GM19324 (cell line): ENCODE data around the gene FBXL7.

Source experiments
- ATAC-seq: cut with Tn5 transposase; IDR thresholded peaks from one replicate; pipeline ENCODE4 v1.9.1; 2021; ENCODE audit warnings: mild to moderate bottlenecking, moderate library complexity; ENCODE audit not compliant: unreplicated experiment, low FRiP score

The FBXL7 gene

DNA sequence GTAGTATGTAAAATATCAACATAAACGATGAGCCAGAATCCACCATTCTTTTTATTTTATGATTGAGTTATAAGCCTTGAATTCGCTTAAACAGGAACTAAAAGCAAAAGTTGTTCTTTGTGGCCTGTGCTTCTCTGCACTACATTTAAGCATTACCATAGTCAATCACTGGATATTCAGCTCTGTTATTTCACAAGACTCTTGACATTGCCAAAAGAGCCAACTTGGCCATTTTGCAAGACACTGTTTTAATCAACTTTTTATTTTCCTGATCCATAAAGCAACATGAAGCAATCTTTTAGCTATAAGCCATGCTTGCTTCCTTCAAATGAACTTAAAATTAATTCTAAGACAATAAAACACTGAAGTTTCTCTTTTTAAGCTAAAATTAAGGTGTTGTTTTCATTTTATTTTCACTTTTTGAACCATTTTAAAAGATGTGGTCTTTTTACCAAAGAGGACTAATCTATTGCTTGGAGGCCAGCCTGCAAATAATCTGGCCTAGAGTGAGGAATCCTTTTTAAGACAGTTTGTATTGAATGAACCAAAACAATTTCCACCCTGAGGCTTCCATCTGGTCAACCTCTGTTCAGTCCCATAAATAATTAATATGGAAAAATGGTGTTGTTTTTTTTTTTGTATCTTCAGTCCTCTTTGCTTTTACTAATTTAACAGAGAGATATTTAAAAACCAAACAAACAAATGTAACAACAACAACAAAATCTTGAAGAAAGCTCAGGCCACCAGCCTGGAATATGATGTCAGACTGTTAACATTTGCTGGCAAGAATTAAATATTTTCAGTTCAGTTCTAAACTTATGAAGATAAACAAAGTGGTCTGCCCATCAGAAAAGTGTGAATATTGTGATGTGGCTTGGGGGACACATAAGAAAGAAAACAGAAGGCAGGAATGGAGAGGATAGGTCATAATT is 405.2 kb downstream of the FBXL7 start:
- ATAC-seq: no peak

- ATAC-seq: no peak
Observed at GRCh38 chr5:15914638-15915037, 414.7 kb downstream of the FBXL7 start.

DNA sequence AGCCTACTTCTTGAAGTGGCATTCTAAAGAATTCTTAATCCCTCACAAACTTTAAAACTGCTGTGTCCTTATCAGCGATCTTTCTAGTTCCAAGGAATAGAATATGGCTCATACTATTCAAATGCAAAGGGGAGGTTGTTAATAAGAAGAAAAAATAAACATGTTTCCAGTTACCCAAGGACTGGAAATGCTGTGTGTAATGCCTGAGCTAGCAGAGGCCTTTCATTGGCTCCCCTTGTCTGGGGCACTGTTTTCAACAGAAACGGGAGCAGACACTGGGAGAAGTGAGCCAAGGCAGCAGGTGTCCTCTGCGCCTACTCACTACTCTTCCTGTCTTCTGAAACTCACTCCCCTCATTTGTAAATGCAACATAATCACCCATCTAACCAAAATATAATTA is 426.6 kb downstream of the FBXL7 start:
- ATAC-seq: no peak

- ATAC-seq: no peak
Observed at GRCh38 chr5:15927710-15928380, 427.9 kb downstream of the FBXL7 start.

DNA sequence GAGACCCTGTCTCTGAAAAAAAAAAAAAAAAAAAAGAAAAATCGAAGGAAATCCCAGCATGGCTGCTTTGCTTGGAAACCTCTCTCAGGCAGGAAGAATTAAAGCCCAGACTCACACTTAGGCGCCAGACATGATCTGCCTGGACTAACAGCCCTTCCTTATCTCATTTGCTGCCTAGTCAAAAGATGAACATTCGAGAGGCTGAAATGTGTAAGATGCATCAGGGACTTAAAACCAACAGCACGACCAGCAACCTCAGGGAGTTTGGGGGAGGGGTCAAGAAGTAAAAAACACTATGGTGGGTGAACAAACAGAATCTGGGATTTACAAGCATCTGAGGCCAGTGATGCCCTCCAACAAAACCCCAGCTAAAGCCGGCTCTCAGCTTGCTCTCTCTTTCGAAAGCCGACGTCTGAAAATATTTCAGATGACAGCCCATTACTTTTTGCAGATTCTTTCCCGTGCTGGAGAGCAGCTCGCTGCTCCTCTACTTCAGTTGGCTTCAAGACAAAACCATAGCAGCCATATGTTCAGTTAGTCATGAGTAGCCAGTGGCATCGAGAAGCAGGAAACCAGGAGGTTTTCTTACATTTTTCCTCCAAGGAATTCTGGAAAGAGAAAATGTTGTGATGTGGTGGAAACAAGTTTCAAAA is 429.8 kb downstream of the FBXL7 start:
- ATAC-seq: no peak

GRCh38 chr5:15932066-15932465 is 432.1 kb downstream of the FBXL7 start:
- no peak for ATAC-seq

DNA sequence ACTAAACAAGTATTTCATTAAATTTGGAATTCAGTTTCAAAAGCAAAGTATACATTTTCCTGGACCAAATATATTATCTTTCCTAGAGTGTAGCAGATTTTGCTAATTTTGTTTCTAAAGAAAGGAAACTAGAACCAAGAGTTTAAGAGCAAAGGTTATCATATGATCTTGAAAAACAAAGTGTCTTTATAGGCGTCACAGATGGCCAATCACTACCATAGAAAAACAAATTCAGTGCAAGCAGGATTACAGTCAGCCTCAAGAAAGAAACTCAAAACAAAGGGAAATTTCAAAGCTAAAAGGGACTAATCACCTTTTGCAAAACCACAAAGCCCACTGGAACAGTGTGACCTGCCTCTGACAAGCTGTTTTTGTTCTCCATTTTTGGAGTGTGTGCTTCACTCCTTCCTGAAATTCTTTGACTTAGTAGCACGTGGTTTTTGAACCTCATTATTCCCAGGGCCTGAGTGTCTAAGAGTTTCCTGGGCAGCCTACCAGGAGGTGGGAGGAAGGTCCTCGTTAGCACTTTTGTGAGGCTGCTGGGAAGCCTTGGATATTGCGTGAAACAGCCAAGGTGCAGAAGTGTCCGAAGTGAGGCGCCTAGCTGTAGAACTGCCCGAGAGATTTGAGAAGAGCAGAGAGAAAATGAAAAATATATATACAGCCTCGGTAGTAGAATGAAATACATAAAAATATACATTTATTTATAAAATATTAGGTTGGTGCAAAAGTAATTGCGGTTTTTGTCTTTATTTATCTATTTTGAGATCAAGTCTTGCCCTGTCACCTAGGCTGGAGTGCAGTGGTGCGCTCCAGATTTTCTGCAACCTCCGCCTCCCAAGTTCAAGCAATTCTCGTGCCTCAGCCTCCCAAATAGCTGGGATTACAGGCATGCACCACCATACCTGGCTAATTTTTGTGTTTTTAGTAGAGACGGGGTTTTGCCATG is 433.6 kb downstream of the FBXL7 start:
- no peak for ATAC-seq

DNA sequence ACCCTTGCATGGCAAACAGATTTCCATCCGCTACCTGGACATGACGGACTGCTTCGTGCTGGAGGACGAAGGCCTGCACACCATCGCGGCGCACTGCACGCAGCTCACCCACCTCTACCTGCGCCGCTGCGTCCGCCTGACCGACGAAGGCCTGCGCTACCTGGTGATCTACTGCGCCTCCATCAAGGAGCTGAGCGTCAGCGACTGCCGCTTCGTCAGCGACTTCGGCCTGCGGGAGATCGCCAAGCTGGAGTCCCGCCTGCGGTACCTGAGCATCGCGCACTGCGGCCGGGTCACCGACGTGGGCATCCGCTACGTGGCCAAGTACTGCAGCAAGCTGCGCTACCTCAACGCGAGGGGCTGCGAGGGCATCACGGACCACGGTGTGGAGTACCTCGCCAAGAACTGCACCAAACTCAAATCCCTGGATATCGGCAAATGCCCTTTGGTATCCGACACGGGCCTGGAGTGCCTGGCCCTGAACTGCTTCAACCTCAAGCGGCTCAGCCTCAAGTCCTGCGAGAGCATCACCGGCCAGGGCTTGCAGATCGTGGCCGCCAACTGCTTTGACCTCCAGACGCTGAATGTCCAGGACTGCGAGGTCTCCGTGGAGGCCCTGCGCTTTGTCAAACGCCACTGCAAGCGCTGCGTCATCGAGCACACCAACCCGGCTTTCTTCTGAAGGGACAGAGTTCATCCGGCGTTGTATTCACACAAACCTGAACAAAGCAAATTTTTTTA is 436.7 kb downstream of the FBXL7 start:
- no peak for ATAC-seq

DNA sequence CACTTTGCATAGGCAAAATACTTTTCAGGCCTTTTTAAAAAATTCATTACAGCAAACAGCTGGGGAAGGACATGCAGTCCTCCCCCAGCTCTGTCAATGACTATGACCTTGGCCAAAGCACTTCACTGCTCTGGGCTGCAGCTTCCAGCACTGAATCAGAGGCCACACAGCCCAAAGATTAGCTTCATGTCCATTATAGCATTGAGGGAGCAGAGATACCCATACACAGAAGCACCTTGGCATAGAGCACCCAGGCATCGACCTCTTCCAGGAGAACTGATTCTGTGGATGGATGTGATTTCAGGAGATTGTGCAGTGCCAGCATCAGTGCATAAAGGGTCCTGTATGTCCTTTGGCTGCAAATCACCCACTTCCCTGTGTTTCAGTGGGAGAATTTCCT is 437.7 kb downstream of the FBXL7 start:
- no peak for ATAC-seq

DNA sequence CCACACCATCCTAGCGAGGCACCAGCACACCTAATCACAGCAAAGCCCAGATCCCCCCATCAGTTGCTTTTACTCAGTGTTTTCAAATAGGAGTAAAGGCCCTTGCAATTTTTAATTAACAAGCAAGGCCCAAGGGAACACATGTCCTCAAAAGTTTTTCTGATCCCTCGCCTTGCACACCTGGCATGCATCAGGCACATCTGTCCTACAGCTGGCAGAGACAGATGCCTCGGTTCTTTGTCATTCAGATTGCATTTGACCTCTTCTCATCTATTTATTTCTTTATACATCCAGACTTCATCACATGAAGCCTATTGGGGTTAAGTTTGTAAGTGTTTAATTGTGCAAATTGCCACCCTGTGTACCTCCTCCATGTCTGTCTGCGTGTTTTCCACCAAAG is 438.2 kb downstream of the FBXL7 start:
- ATAC-seq: no peak

GRCh38 chr5:15938961-15939360 is 439.0 kb downstream of the FBXL7 start:
- ATAC-seq: no peak

DNA sequence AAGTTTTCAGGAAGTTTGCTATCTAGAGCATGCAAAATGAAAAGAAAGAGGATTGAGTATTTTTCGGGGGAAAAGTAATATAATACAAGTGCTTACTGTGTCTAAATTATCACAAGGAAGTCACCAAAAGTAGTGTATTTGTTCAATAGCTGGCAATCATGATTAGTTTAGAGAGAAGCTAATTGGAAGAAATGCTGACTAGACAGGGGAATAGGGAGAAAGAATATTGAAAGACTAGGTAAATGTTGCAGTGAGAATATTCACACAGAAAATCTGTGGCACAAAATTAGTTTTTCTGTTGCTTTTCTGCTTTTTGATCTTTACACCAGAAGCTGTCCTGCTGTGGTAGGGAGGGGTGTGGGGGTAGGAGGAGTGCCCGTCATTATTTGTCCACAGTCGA is 440.9 kb downstream of the FBXL7 start:
- ATAC-seq: no peak

DNA sequence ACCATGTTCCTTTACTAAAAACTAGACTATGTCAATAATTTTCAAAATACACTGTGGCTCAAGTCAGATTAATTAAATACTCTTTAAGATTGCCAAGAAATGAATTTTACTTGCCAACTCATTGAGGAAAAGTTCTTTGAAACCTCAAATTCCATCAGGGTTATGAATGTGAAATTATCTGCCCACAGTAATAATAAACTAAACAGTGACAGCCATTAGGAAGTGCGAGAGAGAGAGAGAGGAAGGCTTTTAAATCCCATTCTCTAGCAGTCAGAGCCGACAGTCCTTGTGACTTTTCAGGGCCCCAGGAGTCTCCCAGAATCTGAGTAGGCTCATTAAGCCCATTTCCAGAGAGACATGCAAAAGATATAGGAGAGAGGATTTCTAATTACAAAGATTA is 443.5 kb downstream of the FBXL7 start:
- ATAC-seq: no peak

GRCh38 chr5:15946026-15946425 is 446.0 kb downstream of the FBXL7 start:
- no peak for ATAC-seq

DNA sequence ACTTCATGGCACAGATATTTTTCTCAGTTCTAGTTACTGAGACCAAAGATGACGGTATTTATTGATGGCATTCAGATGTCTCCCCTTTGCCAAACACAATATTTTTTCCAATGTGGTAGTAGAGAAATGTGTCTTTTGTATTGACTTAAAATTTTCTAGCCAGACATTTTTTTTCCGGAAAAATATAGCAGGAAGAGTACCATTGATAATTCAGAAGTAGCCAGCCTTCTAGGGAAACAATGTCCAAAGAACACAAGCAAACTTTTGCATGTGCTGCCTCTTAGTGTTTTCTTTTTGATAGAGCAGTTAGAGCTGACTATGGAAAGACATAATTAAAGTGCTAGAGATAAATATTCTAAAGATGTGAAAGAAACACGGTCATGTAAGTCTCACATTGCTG is 448.2 kb downstream of the FBXL7 start:
- ATAC-seq: no peak

- no peak for ATAC-seq
Observed at GRCh38 chr5:15951126-15951525, 451.1 kb downstream of the FBXL7 start.

DNA sequence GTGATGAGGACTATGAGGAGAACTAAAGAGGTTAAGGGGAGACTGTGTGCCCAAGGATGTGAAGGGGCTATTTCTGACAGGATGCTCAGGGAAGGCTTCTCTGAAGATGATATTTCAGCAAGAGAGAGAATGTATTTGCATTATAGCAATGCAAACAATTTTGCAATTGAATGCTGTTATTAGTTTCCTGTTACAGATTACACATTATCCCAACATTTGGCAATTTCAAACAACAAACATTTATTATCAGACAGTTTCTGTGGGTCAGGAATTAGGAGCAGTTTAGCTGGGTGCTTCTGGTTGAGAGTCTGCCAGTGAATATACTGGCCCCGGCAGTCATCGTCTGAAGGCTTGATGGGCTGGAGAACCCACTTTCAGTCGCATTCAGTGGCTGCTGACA is 451.6 kb downstream of the FBXL7 start:
- ATAC-seq: no peak

DNA sequence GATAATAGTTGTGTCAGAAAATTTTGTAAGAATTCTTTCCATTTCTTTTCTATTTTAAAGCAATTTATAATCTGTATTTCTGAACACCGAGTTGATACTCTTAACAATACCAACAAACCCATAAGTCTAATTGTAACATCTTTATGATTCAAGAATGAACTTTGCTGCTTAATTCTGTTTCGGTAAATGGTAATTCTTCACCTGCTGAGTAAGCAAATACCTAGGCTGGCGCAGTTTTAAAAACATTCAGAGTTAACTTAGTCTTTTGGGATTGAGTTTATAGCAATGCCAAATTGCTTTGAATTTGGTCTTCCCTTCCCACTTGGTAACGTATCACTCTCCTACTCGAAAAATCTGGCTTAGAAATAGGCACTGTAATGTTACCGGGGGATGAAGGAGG is 456.6 kb downstream of the FBXL7 start:
- no peak for ATAC-seq

- no peak for ATAC-seq
Observed at GRCh38 chr5:15957124-15957523, 457.1 kb downstream of the FBXL7 start.
